ENCODE data around the gene MTX1. TPM values are rescaled to one million over a fixed set of nuclear protein-coding genes. Genes with fewer than 3 reads are reported as not detected.

MTX1 gene
- polyA plus RNA-seq, 2 of the 4 experiments (the other 2 are of a cell fraction): 53.4 to 67.1 TPM

DNA sequence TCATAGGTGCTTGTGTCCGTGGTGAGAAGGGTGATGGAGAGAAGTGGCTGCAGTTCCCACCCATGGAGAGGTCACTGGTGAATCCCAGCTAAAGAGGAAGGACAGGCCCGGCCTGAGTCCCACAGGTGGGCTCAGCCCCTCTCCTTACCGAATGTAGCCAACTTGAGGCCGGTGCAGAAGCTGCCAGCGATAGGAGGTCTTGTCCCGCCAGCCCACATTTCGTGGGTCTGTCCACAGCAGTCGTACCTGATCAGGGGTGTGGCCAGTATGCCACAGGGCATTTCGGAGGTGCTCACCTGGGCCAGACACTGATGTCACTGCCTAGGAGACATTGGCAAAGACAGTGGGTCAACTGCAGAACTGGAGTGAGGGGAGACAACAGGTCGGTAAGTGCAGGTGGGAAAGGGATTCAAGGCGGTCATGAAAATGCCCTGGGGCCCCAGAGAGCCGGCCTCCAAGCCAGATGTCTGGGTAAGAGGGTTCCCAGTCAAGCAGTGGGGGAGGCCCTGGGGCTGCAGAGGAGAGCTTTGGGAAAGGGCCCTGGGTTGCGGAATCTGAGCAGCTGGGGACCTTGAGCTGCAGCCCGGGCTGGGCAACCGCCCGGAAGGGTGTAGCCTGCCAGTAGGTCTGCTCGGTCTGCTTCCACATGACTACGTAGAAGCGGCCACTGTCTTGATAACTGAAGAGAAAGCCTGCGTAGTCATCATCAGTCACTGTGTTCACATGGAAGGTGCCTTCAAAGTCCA, 11.4 kb upstream of the MTX1 start (continued):
- TF ChIP-seq RAD21 (conservative IDR thresholded peaks at IDR 0.05 in 1 of 2, IDR thresholded peaks at IDR 0.05 in 1 of 2) (no peak), MAZ (IDR thresholded peaks at IDR 0.05; ENCODE audit: borderline replicate concordance, low read depth, low read length) (no peak), CEBPB (IDR thresholded peaks at IDR 0.05) (no peak)

DNA sequence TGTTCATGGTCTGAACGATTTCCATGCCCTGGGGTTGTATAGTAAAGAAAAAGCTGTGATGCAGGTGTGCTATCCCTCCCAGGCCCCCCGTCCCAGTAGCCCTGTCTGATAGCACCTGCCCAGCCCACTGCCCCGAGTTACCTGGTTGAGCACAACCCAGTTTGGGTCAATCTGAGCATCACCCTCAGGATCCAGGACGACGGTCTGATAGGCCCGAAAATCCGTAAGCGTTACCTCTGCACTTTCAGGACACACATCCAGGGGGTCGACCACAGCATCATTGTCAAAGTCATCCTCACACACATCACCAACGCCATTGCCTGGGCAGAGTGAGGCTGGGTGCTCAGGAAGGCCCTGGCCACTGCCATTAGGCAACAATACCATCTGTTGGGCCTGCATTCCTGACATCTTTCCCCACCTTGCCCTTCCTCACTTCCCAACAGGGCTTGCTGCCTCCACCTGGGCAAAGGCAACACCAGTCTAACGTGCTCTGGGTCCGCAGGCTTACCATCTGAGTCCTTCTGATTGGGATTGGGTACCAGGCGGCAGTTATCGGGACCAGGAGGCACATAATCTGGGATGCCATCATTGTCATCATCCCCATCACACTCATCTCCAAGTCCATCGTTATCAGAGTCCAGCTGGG, 10.5 kb upstream of the MTX1 start:
- Histone ChIP-seq H3K27ac (no peak overlapping the region), H3K4me2 (no peak overlapping the region), H3K4me3 (no peak overlapping the region), H3K9me3 (no peaks in the 10 kb centered on the region), H3K4me1 (peaks cover 13% of the 10 kb centered on the region)
- WGBS (ENCODE audit: missing lambda C conversion rate): 92% methylated on average over 15 of the region's 15 CpGs
- ATAC-seq (no peak), DNase-seq (ENCODE audit: low read depth in 1 of 2, low spot score in 1 of 2) (no peak), FAIRE-seq (no peak)
- ChIA-PET CTCF (interaction anchor here (1.4 to 11.7 kb wide), 4 partner anchors 9 to 52 kb away, joined by 3 to 102 read pairs (median 44); partner anchors contain the start of genes KRTCAP2, MTX1 and THBS3), POLR2A (interaction anchor here (1.0 kb wide), 1 partner anchor 27 kb away, joined by 3 read pairs; no protein-coding TSS in a partner anchor)
- TF ChIP-seq MYC (IDR thresholded peaks at IDR 0.05; ENCODE audit: borderline replicate concordance, low read length) (no peak), JUN (IDR thresholded peaks at IDR 0.05) (no peak)

DNA sequence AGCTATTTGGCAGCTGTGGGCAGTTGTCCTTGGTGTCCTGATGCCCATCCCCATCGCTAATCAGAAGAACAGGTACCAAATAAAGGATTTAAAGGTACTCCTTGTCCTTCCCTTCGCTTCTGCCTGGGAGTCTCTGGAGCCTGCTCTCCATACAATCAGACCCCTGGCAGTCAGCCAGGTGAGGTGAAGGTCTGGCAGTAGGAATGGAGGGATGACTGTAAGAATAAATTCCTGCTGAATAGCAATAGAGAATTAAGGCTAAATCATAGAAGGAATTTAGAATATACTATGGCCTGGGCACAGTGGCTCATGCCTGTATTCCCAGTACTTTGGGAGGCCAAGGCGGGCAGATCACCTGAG, 10.0 kb upstream of the MTX1 start:
- Histone ChIP-seq H3K4me2 (no peak overlapping the region), H3K4me1 (peaks cover 11% of the 10 kb centered on the region; the same call in 2 of the 3 replicates), H3K27ac (no peak overlapping the region), H3K4me3 (no peak overlapping the region), H3K9me3 (no peaks in the 10 kb centered on the region)
- ChIA-PET CTCF (interaction anchor here (0.7 to 11.7 kb wide), 3 partner anchors 26 to 58 kb away, joined by 3 to 102 read pairs (median 4); no protein-coding TSS in a partner anchor), POLR2A (no interaction called here)
- FAIRE-seq: no peak
- DNase-seq (ENCODE audit: low read depth in 1 of 2, low spot score in 1 of 2): no peak
- 98% methylated on average over 3 of the region's 3 CpGs for WGBS (ENCODE audit: missing lambda C conversion rate)
- TF ChIP-seq MYC (IDR thresholded peaks at IDR 0.05; ENCODE audit: borderline replicate concordance, low read length): no peak
- ATAC-seq: no peak

DNA sequence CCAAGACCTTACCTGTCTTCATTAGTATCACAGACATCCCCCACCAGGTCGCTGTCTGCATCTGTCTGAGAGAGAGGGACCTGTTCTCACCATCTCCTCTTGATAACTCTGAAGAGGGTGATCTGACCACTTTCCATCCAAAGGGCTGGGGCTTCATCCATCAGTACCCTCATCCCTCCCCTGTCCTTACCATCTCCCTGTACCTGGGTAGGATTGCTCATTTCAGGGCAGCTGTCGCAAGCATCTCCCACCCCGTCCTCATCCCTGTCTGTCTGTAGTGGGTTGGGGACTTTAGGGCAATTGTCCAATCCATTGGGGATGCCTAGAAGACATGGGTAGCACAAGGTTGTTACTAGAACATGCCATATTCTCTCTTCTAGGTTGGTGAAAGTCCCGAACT, 8.7 kb upstream of the MTX1 start:
- Histone ChIP-seq H3K4me2 (no peak overlapping the region), H3K27ac (no peak overlapping the region), H3K4me1 (peaks cover 11% of the 10 kb centered on the region; the same call in 2 of the 3 replicates), H3K4me3 (no peak overlapping the region), H3K9me3 (no peaks in the 10 kb centered on the region)
- ChIA-PET CTCF (interaction anchor here (1.7 to 11.7 kb wide), 3 partner anchors 25 to 392 kb away, joined by 4 to 102 read pairs (median 4); no protein-coding TSS in a partner anchor), POLR2A (no interaction called here)
- FAIRE-seq (no peak), ATAC-seq (no peak), DNase-seq (ENCODE audit: low read depth in 1 of 2, low spot score in 1 of 2) (no peak)
- 83% methylated on average over 4 of the region's 4 CpGs for WGBS (ENCODE audit: missing lambda C conversion rate)
- TF ChIP-seq, protein P1, sequence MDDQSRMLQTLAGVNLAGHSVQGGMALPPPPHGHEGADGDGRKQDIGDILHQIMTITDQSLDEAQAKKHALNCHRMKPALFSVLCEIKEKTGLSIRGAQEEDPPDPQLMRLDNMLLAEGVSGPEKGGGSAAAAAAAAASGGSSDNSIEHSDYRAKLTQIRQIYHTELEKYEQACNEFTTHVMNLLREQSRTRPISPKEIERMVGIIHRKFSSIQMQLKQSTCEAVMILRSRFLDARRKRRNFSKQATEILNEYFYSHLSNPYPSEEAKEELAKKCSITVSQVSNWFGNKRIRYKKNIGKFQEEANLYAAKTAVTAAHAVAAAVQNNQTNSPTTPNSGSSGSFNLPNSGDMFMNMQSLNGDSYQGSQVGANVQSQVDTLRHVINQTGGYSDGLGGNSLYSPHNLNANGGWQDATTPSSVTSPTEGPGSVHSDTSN (IDR thresholded peaks at IDR 0.05): no peak
- TF ChIP-seq NPAS2 (CRISPR knock-in tag; IDR thresholded peaks at IDR 0.05; ENCODE audit: borderline replicate concordance): no peak
- TF ChIP-seq POLR2AphosphoS2 (conservative IDR thresholded peaks at IDR 0.05; ENCODE audit: low read length): no peak
- TF ChIP-seq BHLHE40 (IDR thresholded peaks at IDR 0.05; ENCODE audit: low read depth, low read length): no peak
- no peak for TF ChIP-seq RFX5 (IDR thresholded peaks at IDR 0.05)
- no peak for TF ChIP-seq HOXA7 (CRISPR knock-in tag; IDR thresholded peaks at IDR 0.05)
- no peak for TF ChIP-seq NR3C1 (IDR thresholded peaks at IDR 0.05)
- TF ChIP-seq, protein P2, sequence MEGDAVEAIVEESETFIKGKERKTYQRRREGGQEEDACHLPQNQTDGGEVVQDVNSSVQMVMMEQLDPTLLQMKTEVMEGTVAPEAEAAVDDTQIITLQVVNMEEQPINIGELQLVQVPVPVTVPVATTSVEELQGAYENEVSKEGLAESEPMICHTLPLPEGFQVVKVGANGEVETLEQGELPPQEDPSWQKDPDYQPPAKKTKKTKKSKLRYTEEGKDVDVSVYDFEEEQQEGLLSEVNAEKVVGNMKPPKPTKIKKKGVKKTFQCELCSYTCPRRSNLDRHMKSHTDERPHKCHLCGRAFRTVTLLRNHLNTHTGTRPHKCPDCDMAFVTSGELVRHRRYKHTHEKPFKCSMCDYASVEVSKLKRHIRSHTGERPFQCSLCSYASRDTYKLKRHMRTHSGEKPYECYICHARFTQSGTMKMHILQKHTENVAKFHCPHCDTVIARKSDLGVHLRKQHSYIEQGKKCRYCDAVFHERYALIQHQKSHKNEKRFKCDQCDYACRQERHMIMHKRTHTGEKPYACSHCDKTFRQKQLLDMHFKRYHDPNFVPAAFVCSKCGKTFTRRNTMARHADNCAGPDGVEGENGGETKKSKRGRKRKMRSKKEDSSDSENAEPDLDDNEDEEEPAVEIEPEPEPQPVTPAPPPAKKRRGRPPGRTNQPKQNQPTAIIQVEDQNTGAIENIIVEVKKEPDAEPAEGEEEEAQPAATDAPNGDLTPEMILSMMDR (IDR thresholded peaks at IDR 0.05): no peak
- no peak for TF ChIP-seq FOXS1 (CRISPR knock-in tag; IDR thresholded peaks at IDR 0.05)
- TF ChIP-seq ESRRA (IDR thresholded peaks at IDR 0.05; ENCODE audit: borderline replicate concordance, low read length): no peak
- TF ChIP-seq NFE2L2 (conservative IDR thresholded peaks at IDR 0.05; ENCODE audit: low read length): no peak
